GM18951 (cell line): ENCODE results near the gene ZSWIM6.

Experiments
- POLR2A ChIP-seq: IDR thresholded peaks from 4 replicates; pipeline ENCODE4 v1.6.1; 2011; ENCODE audit warnings: mild to moderate bottlenecking; ENCODE audit not compliant: insufficient read length, insufficient read depth; ENCODE audit errors: extremely low read depth
- in situ Hi-C: fragments of 300-500 bp; cut with MboI; formaldehyde crosslinking; loops from one replicate; pipeline ENCODE4 v1.12.0; 2022; ENCODE audit warnings: low sequenced_read_pairs, mixed read lengths, inconsistent platforms; ENCODE audit not compliant: unreplicated experiment

Gene ZSWIM6

GRCh38 chr5:61352180-61352579, 20.1 kb downstream of the ZSWIM6 start:
- no peak for TF ChIP-seq POLR2A
- in situ Hi-C loops, result no loop called here

DNA sequence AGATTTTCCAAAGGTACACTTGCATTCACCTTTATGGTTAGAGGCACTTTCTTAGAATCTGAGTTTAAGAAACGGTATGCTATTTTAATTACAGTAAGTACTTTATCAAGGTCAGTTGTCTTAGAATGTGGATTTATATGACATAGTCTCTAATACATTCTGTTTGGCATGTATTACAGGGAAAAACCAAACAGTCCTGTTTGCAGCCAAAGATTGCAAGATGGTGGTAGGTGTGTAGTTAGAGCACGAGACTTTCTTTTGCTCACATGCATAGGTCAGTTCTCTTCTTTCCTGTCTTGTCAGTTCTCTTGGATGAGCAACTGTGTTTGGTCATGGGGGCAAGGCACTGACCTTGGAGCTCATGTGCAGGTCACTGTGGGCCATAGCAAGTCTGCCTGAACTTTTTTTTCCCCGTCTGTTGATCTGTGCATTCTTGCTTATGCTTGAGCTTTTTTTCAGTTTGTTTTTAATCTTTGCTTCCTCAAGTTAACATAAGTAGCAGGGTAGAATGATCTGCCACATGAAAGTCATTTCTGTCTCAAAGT, 20.6 kb downstream of the ZSWIM6 start:
- in situ Hi-C loops, result no loop called here
- TF ChIP-seq POLR2A, result no peak

DNA sequence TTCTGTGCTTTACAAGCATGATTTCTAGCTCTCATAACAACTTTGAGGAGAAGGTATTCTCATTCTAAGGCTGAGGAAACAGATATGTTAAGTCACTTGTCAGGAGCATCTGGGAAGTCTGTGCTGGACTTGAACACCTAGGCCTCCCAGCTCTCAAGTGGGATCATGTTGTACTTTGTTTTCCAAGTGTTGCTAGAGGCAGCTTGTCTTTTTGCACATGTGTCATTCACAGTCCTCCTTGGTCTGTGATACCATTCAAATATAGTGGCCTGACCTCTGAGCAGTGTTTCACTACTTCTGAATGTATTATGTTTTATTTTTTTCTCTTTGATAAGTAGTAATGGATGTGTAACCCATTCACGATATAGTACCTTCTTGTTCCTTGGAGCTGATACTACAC, 21.2 kb downstream of the ZSWIM6 start:
- in situ Hi-C loops, result no loop called here
- no peak for TF ChIP-seq POLR2A

DNA sequence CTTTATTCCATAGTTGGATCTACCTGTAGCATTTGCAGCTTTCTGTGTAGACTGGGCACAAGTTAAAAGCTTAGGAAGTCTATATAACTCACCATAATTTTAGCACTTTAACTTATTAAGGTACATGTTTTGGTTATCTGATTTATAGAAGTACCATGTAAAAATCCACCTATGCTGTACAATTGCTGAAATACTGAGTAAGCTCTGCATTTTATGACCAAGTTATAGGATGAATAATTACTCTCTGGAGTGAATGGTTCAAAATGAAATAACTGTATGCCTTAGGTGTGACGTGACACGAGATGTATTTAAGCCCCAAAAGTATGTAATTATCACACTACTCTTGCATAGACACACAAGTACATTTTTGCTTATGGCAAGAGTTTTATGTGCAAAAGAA, 22.1 kb downstream of the ZSWIM6 start:
- in situ Hi-C loops, result no loop called here
- no peak for TF ChIP-seq POLR2A

DNA sequence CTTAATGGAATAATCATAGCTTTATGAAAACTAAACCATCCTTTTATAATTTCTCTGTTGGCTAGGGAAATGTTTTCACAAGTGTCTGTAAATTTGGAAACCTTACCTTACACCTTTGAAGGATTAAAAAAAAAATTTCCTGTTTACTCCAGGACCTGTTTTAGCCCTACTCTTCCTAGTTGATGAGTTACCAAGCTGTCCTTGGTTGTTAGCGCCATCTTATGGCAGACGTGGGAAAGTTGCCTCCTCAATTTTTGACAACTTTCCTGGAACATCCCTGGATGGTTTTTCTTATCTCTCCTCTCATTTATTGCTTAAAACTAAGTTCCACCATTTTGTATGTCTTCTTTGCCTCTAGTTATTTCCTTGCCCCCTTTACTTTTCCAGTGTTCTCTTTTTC, 25.7 kb downstream of the ZSWIM6 start:
- in situ Hi-C loops, result no loop called here

GRCh38 chr5:61362796-61363368, 30.8 kb downstream of the ZSWIM6 start:
- no peak for TF ChIP-seq POLR2A
- in situ Hi-C loops, result no loop called here

More for the DNA sequence above, 25.7 kb downstream of the ZSWIM6 start:
- no peak for TF ChIP-seq POLR2A

DNA sequence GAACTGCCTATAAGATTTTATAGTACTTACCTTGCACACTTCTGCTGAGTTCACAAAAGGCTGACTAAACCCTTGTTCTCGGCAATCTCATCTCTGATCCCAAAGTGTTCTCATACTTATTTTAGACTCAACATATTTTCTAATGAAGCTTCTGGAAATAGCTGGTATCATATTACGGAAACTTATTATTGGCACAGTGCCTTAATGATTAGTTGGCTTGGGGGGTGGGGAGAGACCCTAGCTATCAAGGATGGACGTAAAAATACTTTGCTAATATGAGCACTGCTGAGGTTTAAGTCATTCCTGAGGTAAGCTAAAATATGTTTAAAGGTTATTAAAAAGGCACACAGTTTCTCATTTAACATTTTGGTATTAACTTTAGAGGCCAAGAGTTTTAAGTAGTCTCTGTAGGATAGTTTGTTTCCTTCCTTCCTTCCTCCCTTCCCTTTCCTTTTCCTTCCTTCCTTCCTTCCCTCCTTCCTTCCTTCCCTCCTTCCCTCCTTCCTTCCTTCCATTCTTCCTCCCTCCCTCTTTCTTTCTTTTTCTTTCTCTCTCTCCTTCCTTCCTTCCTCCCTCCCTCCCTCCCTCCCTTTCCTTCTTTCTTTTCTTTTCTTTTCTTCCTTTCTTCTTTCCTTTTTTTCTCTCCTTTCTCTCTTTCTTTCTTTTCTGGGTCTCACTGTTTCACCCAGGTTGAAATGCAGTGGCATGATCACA, 31.5 kb downstream of the ZSWIM6 start:
- in situ Hi-C loops, result no loop called here
- TF ChIP-seq POLR2A, result no peak

DNA sequence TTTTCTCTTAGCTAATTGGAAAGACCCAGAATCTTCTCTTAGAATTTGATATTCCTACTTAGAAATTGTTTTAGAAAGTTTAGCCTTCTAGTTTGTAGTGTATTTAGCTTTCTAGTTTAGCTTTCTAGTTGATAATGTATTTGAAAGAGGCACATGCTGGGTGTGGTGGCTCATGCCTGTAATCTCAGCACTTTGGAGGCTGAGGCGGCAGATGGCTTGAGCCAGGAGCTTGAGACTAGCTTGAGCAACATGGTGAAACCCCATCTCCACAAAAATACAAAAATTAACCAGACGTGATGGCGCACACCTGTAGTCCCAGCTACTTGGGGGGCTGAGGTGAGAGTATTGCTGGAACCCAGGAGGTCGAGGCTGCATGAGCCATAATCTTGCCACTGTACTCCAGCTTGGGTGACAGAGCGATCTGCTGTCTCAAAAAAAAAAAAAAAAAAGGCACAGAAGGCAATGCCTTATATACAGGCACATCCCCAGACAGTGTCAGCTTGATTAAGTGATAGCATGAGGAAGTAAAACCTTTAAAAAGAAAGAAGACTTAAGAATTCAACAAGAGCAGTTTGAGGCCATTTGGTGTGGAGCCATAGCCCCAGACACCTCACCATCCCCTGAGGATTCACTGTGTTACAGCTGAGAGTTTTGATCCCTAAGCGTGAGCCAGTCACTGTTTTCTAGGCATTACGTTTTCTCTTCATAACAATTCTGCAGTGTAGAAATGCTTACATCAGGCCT, 34.6 kb downstream of the ZSWIM6 start:
- in situ Hi-C loops, result no loop called here
- no peak for TF ChIP-seq POLR2A

GRCh38 chr5:61370506-61370905, 38.4 kb downstream of the ZSWIM6 start:
- TF ChIP-seq POLR2A, result no peak
- in situ Hi-C loops, result no loop called here

DNA sequence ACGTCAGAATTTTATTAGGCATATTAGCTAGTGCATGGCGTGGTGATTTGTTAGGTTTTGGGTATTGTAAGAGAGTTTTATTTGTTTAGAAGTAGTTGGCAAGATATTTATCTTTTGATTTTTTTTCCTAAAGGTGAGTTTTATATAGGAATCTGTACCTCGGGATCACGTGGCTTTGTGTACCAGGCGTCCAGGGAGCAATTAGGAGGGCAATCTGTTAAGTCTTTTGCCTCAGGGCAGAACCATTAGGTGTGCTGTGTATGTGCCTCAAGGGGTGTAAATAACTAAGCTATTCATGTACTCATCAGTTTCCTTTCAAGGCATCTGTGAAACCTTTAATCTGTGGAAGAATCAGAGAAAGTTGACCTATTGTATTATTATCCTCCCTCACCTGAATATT, 39.4 kb downstream of the ZSWIM6 start:
- in situ Hi-C loops, result no loop called here
- TF ChIP-seq POLR2A, result no peak

DNA sequence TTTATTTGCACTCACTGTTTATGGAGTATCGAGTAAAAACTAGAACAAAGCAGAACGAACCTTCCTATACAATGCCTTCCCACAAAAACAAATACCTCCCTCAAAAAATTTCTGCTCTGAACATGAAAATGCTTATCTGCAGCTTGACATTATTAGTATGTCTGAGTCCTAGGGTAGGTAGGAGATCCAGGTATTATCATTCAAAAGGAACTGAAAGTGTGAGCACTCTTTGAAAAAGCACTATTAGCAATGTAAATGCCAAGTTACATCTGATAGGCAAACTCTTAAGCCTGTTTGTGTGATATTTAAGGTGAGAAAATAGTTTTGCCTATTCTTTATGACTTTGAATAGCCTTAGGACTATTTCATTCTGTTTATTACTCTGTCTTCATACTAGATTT, 47.6 kb downstream of the ZSWIM6 start:
- in situ Hi-C loops, result no loop called here
- no peak for TF ChIP-seq POLR2A

- in situ Hi-C loops, result no loop called here
- no peak for TF ChIP-seq POLR2A
These were observed 49.9 kb downstream of the ZSWIM6 start for GRCh38 chr5:61381968-61382367.

GRCh38 chr5:61385627-61386026, 53.6 kb downstream of the ZSWIM6 start:
- in situ Hi-C loops, result no loop called here
- TF ChIP-seq POLR2A, result no peak
